H1 (cell line): ENCODE measurements around the gene IMP3. TPM values are rescaled to one million over a fixed set of nuclear protein-coding genes. Genes with fewer than 3 reads are reported as not detected.

Experiments
- CHD2 ChIP-seq: IDR thresholded peaks from 2 replicates; pipeline ENCODE4 v1.6.1; 2012; ENCODE audit warnings: low read length, improper control_type of control experiment
- SAP30 ChIP-seq: fragments of 300-600 bp; sonication (generic); IDR thresholded peaks from 2 replicates; pipeline ENCODE4 v1.7.1; 2012; ENCODE audit warnings: low read length, moderate library complexity, mild to moderate bottlenecking, inconsistent platforms; ENCODE audit not compliant: insufficient read depth, insufficient replicate concordance
- polyA plus RNA-seq, 7 experiments: library from polyadenylated mRNA; depleted of rRNA in 3 of 7; stranded (reverse) in 5 of 7; unstranded in 2 of 7; fragments of >200 nt in 5 of 7; fragments of 200-250 nt in 2 of 7; gene quantifications; 1 replicate in 5 of 7; 2 replicates in 1 of 7; 4 replicates in 1 of 7; pipeline versions ENCODE4 v1.2.1 to v1.2.3, GENCODE V29; 2011 to 2013; ENCODE audit warnings: missing spikeins in 2 of 7, mixed read lengths in 2 of 7
- total RNA-seq: library from RNA; stranded (reverse); fragmentation: NEBNext Ultra II Directional; extraction: Animal tissue kit (Norgen Biotek cat#: 25700); gene quantifications from 2 replicates; pipeline ENCODE4 v1.2.1, GENCODE V29; 2021

Gene IMP3
- total and polyA plus RNA-seq, 2 of the 8 experiments (the other 6 are each of a cell fraction or from before 2014, with no cell fraction given) = 114 to 273 TPM

DNA sequence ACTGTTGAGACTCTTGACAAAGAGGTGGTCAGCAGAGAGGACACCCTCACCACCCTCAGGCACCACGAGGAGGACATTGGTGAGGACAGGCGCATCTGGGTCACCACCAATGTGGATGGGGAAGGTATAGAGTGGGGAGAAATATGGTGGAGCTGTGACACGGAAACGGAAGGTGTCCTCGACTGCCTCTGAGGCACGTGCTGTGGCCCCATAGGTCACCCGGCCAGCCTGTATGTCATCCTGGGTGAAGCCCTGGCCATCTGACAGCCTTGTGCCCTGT lies 48.2 kb upstream of the IMP3 start (continued):
- no peak for TF ChIP-seq CHD2
- no peak for TF ChIP-seq SAP30
